ENCODE data around the gene SMARCD1.

SMARCD1 gene

DNA sequence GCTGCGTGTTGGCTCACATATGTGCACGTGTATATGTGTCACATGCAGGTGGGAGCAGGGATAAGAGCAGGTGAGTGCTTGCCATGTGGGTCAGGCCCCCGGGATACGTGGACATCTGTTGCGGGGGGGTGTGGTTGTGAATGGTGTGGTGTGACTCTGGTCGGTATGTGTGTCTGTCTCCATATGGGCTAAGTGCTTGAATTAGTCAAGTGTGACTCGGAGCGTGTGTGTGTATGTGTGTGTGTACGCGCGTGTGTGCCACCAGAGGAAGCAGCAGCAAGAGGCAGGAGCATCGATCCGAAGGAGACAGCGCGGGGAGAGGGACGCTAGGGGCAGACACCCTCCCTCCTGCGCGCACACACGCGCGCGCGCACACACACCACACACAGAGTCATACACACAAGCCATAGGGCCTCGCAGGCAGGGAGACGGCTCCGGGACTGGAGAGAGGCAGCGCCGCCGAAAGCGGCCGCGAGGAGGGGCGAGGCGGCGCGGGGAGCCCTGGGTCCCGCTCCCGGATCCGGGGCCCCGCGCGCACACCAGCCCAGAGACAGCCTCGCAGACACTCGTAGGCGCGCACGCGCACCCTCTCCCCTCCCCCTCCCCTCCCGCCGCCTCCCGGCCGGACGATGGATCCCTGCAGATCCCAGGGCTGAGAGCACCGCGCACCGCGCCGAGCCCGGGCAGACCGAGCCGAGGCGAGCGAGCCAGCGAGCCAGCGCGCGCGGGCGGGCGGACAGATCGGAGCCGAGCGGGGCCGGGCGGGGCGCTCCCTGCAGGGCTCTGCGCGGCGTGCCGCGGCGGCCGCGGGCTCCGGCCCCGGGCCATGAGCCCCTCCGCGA is 27.9 kb upstream of the SMARCD1 start, which contains the start of gene ASIC1:
TSS of gene ASIC1 (plus strand) at position 597 of the 842 bp plus-strand sequence. CDS start 1,171 bp downstream, outside the sequence.
- DNase-seq (ENCODE audit: low spot score), result peak; percentile 39

DNA sequence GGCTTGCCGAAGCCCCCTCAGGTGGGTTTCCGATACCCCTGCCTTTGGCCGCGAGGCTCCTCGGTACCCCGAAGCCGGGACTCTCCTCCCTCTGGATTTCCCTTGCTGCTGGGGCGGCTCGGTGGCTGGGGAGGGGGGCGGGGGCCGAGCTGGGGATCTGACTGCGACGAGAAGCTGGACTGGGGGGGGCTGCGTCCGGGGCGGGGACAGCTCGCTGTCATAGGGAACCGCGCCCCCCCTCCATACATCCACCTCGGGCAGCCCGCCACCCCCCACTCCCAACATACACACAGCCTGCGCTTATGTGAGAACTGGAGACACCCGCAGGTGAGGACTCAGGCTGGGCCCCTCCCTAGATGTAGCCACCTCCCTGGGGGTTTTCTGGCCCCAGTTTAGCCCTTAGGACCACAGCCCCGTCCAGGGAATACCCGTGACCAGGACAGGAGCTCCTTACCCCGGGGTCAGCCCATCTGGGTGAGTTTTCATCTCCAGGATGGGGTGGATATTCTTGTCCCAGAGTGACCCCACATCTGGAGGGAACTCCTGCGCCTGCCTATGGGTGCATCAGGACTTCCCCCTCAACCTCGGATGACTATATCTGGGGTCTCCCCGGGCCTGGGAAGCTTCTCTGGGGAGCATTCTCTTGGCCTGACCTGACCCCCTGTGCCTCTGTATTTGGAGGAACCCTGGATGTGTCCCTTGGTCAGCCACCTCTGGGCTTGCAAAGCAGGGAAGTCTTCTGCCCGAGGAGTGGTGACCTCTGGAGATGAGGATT is 27.1 kb upstream of the SMARCD1 start:
- DNase-seq (ENCODE audit: low spot score), result no peak

- DNase-seq (ENCODE audit: low spot score), result no peak
Observed at GRCh38 chr12:50058743-50059312, 26.3 kb upstream of the SMARCD1 start.

GRCh38 chr12:50059440-50060119 is 25.6 kb upstream of the SMARCD1 start:
- peak; percentile 40 for DNase-seq (ENCODE audit: low spot score)

DNA sequence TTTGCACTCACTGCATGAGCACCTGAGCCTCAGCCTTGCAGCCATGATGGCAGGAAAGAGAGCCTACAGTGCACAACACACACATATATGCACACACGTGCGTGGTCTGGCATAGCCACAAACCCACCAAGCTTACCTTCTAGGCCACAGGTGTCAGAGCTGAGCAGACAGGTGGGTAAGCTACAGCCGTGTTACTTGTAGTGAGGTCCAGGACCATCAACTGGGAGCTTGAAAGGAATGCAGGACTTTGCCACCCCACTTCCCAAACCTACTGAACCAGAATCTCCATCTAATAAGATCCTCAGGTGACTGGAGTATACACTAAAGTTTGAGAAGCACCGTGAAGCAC is 25.0 kb upstream of the SMARCD1 start:
- no peak for DNase-seq (ENCODE audit: low spot score)

GRCh38 chr12:50061171-50061570 is 24.0 kb upstream of the SMARCD1 start:
- no peak for DNase-seq (ENCODE audit: low spot score)

GRCh38 chr12:50061946-50062686 is 23.0 kb upstream of the SMARCD1 start:
- DNase-seq (ENCODE audit: low spot score), result no peak

DNA sequence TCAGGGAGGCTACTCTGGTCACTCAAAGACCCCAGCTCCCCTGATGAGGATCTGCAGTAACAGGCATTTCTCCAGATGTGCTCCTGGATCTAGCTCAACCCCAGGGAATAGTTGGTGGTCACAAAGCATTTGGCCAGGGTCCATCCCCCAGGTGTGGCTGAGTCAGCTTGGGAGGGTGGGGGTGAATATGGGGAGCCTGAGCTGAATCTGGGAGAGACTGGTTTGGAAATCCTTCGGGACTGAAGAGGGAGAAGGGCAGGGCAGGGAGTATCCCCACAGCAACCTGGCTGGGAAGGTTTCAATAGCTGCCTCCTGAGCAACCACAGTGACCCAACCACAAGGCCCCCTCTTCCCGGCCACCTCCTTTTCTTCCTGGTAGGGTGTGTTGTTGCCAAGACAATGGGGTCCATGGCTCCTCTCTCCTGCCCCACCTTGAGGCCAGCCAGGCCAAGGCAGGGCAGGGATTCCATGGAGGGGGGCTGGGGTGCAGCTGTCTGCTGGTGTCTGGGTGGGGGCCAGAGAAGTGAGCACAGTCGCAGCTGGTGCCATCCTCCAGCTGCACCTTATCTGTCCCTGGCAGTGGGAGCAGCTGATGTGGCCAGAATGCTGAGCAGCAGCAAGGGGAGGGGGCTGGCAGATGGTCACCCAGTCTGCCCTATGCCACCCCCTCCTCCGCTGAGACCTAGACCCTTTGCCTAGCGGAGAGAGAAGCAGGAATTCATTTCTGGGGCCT is 22.2 kb upstream of the SMARCD1 start:
- no peak for DNase-seq (ENCODE audit: low spot score)

DNA sequence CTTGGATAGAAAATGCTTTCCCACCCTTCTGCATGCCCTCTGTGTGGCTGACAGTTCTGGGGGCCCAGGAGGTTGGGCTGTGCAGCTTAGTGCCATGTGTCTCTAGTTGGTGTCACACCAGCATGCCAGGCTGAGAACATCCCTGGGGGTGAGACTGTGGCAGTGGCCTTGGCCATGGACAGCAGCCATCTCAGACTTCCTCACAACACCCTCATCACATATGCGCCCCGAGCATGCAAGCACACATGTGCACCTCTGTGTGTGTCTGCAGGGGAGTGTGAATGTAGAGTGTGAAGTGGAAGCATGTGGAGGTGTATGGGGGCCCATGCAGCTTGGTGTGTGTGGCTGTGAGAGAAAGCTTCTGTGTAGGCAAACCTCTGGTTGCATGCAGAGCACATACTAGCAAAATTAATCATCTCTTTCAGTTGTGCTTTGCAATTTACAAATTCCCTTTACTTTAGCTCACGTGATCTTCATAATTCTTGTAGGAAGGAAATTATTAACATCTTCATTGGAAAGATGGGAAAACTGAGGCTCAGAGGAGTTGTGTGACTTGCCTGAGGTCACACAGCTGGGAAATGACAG is 19.3 kb upstream of the SMARCD1 start:
- no peak for DNase-seq (ENCODE audit: low spot score)

- no peak for DNase-seq (ENCODE audit: low spot score)
Observed at GRCh38 chr12:50066402-50066801, 18.7 kb upstream of the SMARCD1 start.

DNA sequence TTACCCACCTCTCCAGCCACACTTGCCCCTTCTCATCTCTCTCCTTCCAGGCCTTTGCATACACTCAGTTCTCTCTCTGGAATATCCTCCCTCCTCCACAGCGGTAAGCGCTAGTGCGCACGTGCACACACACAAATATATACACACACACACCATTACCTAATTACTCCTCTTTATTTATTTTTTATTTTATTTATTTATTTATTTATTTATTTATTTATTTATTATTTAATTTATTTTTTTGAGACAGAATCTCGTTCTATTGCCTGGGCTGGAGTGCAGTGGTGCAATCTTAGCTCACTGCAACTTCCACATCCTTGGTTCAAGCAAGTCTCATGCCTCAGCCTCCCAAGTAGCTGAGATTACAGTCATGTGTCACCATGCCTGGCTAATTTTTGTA is 16.1 kb upstream of the SMARCD1 start:
- no peak for DNase-seq (ENCODE audit: low spot score)

DNA sequence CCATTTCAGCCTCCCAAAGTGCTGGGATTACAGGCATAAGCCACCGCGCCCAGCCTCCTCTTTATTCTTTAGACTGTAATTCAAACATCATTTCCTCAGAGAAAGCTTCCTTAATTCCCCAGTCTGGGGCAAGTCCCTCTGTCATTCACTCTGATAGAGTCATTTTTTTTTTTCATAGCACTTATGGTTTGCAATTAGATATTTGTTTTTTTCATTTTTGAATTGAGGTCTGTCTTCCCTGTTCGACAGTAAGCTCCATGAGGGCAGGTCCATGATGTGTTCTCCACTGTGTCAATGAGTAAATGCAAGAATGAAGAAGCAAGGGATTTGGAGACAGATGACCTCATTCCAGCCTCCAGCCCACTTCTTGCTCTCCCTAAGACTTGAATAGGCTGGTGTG is 15.6 kb upstream of the SMARCD1 start:
- no peak for DNase-seq (ENCODE audit: low spot score)

- DNase-seq (ENCODE audit: low spot score), result peak; percentile 66
Observed at GRCh38 chr12:50070314-50071060, 14.7 kb upstream of the SMARCD1 start.

DNA sequence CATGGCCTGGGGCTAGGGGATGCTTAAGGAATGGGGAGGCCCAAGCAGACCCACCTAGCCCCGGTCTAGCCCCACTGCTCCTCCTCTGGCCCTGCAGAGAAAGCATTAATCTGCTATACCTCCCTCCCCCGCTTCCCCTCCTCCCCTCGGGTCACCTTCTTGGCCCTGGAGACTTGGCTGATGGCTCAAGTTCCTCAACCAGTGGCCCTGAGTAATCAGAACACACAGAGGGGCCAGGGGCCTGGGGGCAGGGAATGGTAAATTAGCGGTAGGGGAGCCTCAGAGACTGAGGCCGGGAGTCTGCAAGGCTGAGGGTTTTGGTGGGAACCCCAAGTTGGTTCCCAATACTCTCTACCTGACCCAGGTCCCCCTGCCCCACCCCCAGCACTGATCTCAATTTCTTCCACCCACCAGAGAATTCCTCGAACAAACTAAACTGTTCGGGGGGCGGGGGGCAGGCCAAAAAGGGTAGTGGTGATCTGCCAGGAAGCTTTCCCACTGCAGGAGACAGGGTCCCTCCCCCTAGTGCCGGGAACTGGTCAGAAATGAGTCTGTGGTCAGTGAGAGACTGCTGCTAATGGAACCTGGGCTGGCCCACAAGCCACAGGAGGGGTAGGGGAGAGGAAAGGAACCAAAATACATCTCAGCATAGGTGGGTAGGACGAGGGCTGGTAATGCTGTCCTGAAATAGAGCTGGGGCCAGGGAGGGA is 12.8 kb upstream of the SMARCD1 start:
- DNase-seq (ENCODE audit: low spot score), result no peak

DNA sequence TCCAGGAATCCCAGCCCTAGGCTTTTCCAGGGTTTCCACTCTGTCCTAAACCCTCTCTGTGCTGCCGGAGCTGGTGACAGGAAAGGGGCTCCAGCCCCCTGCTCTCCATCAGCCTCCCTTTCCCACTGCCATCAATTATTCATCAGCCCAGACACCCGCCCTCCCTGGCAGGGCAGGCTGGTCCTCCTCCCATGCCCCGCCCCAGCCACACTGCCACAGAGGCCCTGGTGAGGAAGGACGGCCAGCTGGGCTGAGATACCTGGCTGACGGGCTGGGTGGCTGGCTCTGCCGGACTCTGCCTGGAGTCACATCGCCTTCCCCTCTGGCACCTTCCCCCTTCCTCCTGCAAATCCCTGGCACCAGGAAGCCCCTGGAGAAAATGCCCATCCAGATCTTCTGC is 11.9 kb upstream of the SMARCD1 start:
- DNase-seq (ENCODE audit: low spot score), result no peak

DNA sequence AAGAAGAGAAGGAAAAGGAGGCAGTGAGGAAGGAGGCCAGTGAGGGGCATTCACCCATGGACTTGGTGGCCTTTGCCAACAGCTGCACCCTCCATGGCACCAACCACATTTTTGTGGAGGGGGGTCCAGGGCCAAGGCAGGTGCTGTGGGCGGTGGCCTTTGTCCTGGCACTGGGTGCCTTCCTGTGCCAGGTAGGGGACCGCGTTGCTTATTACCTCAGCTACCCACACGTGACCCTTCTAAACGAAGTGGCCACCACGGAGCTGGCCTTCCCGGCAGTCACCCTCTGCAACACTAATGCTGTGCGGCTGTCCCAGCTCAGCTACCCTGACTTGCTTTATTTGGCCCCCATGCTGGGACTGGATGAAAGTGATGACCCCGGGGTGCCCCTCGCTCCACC is 11.4 kb upstream of the SMARCD1 start:
- no peak for DNase-seq (ENCODE audit: low spot score)

DNA sequence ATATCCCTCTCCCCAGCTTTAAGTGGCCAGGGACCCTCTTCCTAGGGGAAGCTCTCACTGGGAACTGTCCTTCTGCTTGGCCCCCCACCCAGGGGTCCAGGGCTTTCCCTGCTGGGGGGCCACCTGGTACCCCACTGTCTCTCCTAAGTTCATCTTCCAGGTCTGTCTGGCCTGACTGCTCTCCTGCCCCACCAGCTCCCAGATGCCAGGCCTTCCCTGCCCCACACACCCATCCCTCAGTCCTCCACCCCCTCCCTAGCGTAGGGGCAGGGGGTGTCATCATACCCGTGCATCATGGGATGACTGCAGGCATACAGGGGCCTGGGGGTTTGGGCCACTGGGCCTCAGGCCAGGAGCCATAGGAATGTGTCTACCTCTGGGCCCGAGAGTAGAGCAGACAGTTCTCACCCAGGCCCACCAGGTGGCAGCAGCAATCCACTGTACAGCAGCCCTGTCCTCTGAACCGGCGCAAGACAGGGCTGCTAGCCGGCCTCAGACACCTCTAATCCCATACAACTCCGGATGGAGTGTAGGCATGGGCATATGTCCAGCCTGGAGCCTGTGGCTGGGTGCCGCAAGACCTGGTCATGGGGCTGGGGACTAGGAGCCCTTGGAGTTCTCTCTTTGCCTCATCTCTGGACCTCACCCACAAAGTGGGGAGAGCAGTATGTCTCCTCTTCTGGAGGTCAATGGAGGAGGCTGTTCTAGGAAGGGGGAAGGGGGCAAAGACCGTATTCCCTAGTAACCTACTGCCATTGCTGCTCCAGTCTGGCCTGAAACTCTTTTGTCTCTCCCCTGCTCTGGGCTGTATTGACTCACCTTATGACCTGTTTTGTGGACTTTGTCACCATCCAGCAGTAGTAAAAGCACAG is 10.0 kb upstream of the SMARCD1 start:
- DNase-seq (ENCODE audit: low spot score), result peak; percentile 86

DNA sequence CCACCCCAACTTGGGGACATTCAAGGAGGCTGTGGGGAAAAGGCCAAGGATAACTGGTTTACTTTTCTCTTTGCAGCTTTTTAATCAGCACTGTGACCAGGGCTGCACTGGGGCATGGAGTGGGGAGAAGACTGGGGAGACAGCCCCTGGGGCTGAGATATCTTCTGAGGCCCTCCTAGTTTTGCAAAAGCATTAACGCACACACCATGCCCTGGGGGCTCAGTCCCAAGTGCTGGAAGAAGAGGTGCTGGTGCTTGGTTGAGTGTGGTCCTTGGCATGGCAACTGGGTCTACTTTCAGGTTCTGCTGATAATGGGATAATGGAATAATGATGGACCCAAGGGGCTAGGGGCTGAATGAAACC is 9.4 kb upstream of the SMARCD1 start:
- no peak for DNase-seq (ENCODE audit: low spot score)

Measured in activated CD4-positive, alpha-beta T cell treated with anti-CD3 and anti-CD28 coated beads, Interleukin-2, Interleukin-4, amounts not matched to agents 100 ng/mL and 50 ng/mL, durations not matched to agents 16 hours and 8 hours (primary cell).